ENCODE results near the gene PFDN6.

The PFDN6 gene

DNA sequence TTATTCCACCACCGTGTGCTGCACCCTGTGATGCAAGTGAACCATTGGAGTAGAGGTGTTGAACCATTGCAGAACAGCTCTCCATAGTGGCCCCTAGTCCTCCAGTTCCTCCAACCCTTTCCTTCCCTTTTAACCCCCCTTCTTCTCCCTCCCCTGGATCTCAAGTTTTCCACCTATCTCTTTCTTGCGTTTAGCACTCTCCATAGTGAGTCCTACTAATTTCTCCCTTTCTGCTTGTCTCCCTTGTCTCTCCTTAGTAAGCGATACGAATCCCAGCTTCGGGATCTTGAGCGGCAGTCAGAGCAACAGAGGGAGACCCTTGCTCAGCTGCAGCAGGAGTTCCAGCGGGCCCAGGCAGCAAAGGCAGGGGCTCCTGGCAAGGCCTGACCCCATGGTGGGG lies 1.1 kb downstream of the PFDN6 start:
- ATAC-seq (replicated peaks; ENCODE audit: extremely low read depth, poor library complexity, severe bottlenecking): no peak
- no peaks in the 10 kb centered on the region for H3K9me3 Mint-ChIP-seq
- no peaks in the 10 kb centered on the region for H3K27me3 Mint-ChIP-seq
- peak overlapping the region; percentile 94 for H3K4me3 Mint-ChIP-seq
- H3K36me3 Mint-ChIP-seq (ENCODE audit: insufficient read depth): peaks cover 25% of the 10 kb centered on the region
- DNase-seq (ENCODE audit: low spot score in 2 of 2): no peak
- H3K4me1 Mint-ChIP-seq: peaks cover 47% of the 10 kb centered on the region
- H3K27ac Mint-ChIP-seq (ENCODE audit: low read depth): no peak overlapping the region

DNA sequence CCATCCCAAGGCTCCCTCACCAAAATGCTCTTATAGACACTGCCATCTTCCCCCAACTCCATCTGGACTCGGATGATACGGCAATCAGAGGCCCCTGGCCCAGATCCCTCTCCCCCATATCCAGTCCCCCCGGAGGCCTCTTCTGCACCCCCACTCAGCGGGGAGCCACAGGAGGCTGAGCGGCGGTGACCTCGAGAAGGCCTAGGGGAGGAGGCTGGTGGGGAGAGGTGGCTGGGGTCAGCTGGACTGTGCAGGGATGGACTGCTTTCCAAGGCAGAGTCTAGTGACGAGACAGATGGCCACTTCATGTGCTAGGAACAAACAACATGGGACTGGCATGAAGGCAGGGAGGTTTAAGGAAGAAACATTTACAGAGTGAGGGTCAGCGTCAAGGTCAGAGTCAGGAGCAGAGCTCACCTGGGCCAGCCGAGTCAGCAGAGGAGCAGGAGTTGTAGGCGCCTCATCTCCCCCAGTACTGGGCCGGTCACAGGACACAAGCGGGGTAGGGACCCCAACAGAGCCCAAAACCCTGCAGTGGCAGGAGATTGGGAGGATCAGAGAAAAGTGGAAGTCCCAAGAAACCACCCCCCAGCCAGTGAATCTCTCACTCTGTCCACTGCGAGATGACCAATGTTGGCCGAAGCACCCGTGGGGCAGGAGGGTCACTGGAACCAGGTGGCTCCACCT lies 3.7 kb downstream of the PFDN6 start:
- no peaks in the 10 kb centered on the region for H3K9me3 Mint-ChIP-seq
- DNase-seq (ENCODE audit: low spot score in 2 of 2) (no peak), ATAC-seq (replicated peaks; ENCODE audit: extremely low read depth, poor library complexity, severe bottlenecking) (no peak)
- peaks cover 28% of the 10 kb centered on the region for H3K36me3 Mint-ChIP-seq (ENCODE audit: insufficient read depth)
- no peak overlapping the region for H3K27ac Mint-ChIP-seq (ENCODE audit: low read depth)
- peaks cover 51% of the 10 kb centered on the region for H3K4me1 Mint-ChIP-seq
- H3K4me3 Mint-ChIP-seq: no peak overlapping the region
- H3K27me3 Mint-ChIP-seq: no peaks in the 10 kb centered on the region

DNA sequence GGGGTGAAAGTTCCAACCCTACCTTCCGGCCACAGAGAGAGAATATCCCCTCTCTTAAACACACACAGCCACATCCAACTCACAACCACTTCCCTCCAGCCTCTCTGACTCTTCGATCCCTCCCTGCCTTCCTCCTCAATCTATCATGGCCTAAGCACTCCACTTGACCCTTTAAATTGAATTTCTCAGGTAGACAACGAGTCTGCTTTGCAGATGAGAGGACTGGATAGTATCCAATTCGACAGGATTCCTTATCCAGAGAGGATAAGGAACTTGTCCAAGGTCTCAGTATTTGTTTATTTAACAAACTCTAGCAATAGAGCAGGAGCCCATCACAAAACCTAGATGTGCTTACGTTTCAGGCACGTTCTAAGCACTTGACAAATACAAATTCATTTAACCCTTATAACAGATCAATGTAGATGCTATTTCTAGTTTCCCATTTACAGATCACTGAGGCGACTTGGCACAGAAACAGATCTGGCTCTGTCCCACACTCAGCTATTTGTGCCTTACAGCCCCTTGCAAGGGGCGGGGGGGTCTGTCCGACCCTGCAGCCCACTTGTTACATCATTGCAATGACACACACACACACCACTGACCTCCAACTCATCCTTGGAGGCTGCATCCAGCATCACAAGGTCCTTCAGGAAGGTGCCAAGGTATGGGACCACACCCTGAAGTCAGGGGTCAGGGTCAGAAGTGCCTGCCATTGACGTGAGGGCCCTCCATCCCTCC lies 4.9 kb downstream of the PFDN6 start:
- Mint-ChIP-seq H3K36me3 (ENCODE audit: insufficient read depth) (peaks cover 30% of the 10 kb centered on the region), H3K4me3 (no peak overlapping the region), H3K9me3 (no peaks in the 10 kb centered on the region), H3K27ac (ENCODE audit: low read depth) (no peak overlapping the region), H3K27me3 (no peaks in the 10 kb centered on the region), H3K4me1 (peaks cover 47% of the 10 kb centered on the region)
- DNase-seq (ENCODE audit: low spot score in 2 of 2): no peak
- ATAC-seq (replicated peaks; ENCODE audit: extremely low read depth, poor library complexity, severe bottlenecking): no peak

- no peaks in the 10 kb centered on the region for H3K27me3 Mint-ChIP-seq
- H3K27ac Mint-ChIP-seq (ENCODE audit: low read depth): peak overlapping the region; percentile 72
- peaks cover 41% of the 10 kb centered on the region for H3K4me1 Mint-ChIP-seq
- H3K4me3 Mint-ChIP-seq: peak overlapping the region; percentile 97
- H3K9me3 Mint-ChIP-seq: no peaks in the 10 kb centered on the region
- H3K36me3 Mint-ChIP-seq (ENCODE audit: insufficient read depth): peaks cover 36% of the 10 kb centered on the region
- DNase-seq (ENCODE audit: low spot score in 2 of 2) (no peak), ATAC-seq (replicated peaks; ENCODE audit: extremely low read depth, poor library complexity, severe bottlenecking) (no peak)
Measured at GRCh38 chr6:33295621-33296369, 6.4 kb downstream of the PFDN6 start.

DNA sequence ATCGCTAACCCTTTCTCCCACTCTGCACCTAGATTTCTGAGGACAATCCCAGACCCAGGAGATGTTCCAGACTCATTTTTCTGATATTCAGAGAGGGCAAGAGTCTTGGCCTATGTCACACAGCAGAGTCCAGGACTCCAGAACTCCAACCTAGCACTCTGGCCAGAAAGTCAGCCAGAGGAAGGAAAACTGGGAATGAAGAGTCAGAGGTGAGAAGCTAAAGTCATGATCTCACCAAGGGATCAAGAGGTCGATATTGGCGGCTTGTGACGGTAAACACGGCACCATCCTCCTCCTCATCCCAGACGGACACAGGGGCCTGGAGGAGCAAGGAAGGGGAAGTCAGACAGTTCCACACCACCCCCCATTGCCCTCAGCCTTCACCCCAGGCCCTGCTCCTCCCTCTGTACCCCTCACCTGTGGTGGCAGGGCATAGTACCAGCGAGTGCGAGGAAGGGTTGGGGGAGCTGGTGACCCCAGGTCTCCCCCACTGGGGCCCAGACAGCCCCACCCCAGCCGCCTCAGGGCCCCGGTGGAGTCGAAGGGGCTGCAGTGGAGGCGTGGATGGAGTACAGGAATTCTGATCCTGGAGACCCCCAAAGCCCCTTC lies 7.5 kb downstream of the PFDN6 start:
- Mint-ChIP-seq H3K27me3 (no peaks in the 10 kb centered on the region), H3K4me1 (peaks cover 47% of the 10 kb centered on the region), H3K9me3 (no peaks in the 10 kb centered on the region), H3K27ac (ENCODE audit: low read depth) (no peak overlapping the region), H3K36me3 (ENCODE audit: insufficient read depth) (peaks cover 43% of the 10 kb centered on the region), H3K4me3 (peak overlapping the region; percentile 97)
- ATAC-seq (replicated peaks; ENCODE audit: extremely low read depth, poor library complexity, severe bottlenecking): no peak
- DNase-seq (ENCODE audit: low spot score in 2 of 2): no peak

- Mint-ChIP-seq H3K27me3 (no peaks in the 10 kb centered on the region), H3K4me1 (peaks cover 47% of the 10 kb centered on the region), H3K4me3 (peak overlapping the region; percentile 97), H3K36me3 (ENCODE audit: insufficient read depth) (peaks cover 46% of the 10 kb centered on the region), H3K9me3 (no peaks in the 10 kb centered on the region), H3K27ac (ENCODE audit: low read depth) (peak overlapping the region; percentile 98)
- ATAC-seq (replicated peaks; ENCODE audit: extremely low read depth, poor library complexity, severe bottlenecking): no peak
- DNase-seq (ENCODE audit: low spot score in 2 of 2): no peak
Measured at GRCh38 chr6:33297406-33297955, 8.1 kb downstream of the PFDN6 start.

- ATAC-seq (replicated peaks; ENCODE audit: extremely low read depth, poor library complexity, severe bottlenecking): peak; percentile 0
- peak overlapping the region; percentile 97 for H3K4me3 Mint-ChIP-seq
- peak overlapping the region; percentile 98 for H3K27ac Mint-ChIP-seq (ENCODE audit: low read depth)
- H3K4me1 Mint-ChIP-seq: peaks cover 47% of the 10 kb centered on the region
- DNase-seq (ENCODE audit: low spot score in 2 of 2): peak in 1 of 2 donors; percentile 49
- H3K36me3 Mint-ChIP-seq (ENCODE audit: insufficient read depth): peaks cover 52% of the 10 kb centered on the region
- H3K27me3 Mint-ChIP-seq: no peaks in the 10 kb centered on the region
- H3K9me3 Mint-ChIP-seq: no peaks in the 10 kb centered on the region
Measured at GRCh38 chr6:33297956-33298772, 8.8 kb downstream of the PFDN6 start.

DNA sequence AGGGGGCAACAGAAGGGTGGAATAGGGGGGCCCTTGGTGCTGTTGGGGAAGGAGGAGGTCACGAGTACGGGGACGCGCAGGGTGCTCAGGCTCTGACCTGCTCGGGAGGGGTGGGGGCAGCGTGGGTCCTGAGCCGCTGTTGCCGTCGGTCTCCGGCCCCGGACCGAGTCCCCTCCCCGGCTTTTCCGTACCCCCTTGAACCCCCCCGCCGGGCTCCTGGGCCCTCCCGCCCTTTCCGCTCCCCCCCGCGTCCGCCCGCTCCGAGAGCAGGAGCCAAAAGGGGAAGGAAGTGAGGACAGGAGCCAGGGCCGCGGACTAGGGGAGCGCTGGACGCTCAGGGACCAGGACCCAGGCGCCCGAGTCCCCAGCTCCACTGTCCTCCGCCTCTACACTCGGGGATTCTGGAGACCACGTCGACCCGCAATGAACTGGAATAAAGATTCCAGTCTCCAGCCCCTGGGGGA lies 9.4 kb downstream of the PFDN6 start, which contains the start of gene RGL2:
RGL2 (minus strand) TSS at position 170 of the 464 bp plus-strand sequence. CDS start 332 bp downstream, outside the sequence.
- no peak for DNase-seq (ENCODE audit: low spot score in 2 of 2)
- Mint-ChIP-seq H3K9me3 (no peaks in the 10 kb centered on the region), H3K27me3 (no peaks in the 10 kb centered on the region), H3K4me1 (peaks cover 51% of the 10 kb centered on the region), H3K4me3 (peak within 1 kb of the TSS; percentile 97), H3K36me3 (ENCODE audit: insufficient read depth) (peaks cover 56% of the 10 kb centered on the region), H3K27ac (ENCODE audit: low read depth) (peak within 1 kb of the TSS; percentile 98)
- ATAC-seq (replicated peaks; ENCODE audit: extremely low read depth, poor library complexity, severe bottlenecking): peak; percentile 23

DNA sequence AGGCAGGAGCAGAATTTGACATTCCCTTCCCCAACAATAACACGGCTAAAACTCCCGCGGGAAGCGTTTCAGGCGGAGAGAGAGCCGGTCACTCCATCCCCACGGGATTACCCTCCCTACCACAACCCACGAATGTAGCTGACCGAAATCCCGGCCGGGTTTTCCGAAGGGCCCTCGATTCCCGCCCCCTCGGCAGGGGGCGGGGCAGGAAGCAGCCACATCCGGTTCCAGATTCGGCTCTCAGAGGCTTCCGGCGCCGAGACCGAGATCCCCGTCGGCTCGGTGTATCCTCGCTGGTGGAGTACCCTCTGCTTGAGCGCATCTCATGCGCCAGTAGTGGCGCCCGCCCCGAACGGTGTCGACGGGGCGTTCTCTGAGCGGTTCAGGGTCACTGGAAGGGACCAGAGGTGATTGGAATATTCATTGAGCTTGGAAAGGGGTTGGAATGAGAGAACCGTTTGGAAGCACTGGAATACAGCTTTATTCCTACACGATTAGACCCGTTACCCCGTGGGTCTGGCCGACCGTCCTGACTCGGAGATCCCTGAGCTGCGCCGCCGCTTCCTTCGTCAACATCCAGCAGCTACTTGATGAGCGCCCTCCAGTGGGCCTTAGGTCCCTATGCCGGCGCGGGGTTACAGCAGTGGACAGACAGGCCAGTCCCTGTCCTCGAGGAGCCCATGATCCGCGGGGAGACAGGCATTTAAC lies 10.0 kb downstream of the PFDN6 start:
- DNase-seq (ENCODE audit: low spot score in 2 of 2) (peak; percentile 90), ATAC-seq (replicated peaks; ENCODE audit: extremely low read depth, poor library complexity, severe bottlenecking) (peak; percentile 89)
- H3K9me3 Mint-ChIP-seq: no peaks in the 10 kb centered on the region
- H3K36me3 Mint-ChIP-seq (ENCODE audit: insufficient read depth): peaks cover 62% of the 10 kb centered on the region
- peak overlapping the region; percentile 98 for H3K27ac Mint-ChIP-seq (ENCODE audit: low read depth)
- peak overlapping the region; percentile 97 for H3K4me3 Mint-ChIP-seq
- H3K27me3 Mint-ChIP-seq: no peaks in the 10 kb centered on the region
- peaks cover 54% of the 10 kb centered on the region for H3K4me1 Mint-ChIP-seq

- peaks cover 76% of the 10 kb centered on the region for H3K36me3 Mint-ChIP-seq (ENCODE audit: insufficient read depth)
- peaks cover 65% of the 10 kb centered on the region for H3K4me1 Mint-ChIP-seq
- ATAC-seq (replicated peaks; ENCODE audit: extremely low read depth, poor library complexity, severe bottlenecking): no peak
Measured at GRCh38 chr6:33301877-33302276, 12.5 kb downstream of the PFDN6 start.

GRCh38 chr6:33304216-33304615 lies 14.8 kb downstream of the PFDN6 start:
- H3K27ac Mint-ChIP-seq (ENCODE audit: low read depth): no peak overlapping the region
- peaks cover 55% of the 10 kb centered on the region for H3K4me1 Mint-ChIP-seq

More at GRCh38 chr6:33301877-33302276, 12.5 kb downstream of the PFDN6 start:
- no peaks in the 10 kb centered on the region for H3K27me3 Mint-ChIP-seq
- peak overlapping the region; percentile 12 for H3K4me3 Mint-ChIP-seq
- peak overlapping the region; percentile 14 for H3K27ac Mint-ChIP-seq (ENCODE audit: low read depth)
- no peaks in the 10 kb centered on the region for H3K9me3 Mint-ChIP-seq
- no peak for DNase-seq (ENCODE audit: low spot score in 2 of 2)

More at GRCh38 chr6:33304216-33304615, 14.8 kb downstream of the PFDN6 start:
- H3K36me3 Mint-ChIP-seq (ENCODE audit: insufficient read depth): peaks cover 80% of the 10 kb centered on the region
- ATAC-seq (replicated peaks; ENCODE audit: extremely low read depth, poor library complexity, severe bottlenecking): no peak
- peak overlapping the region; percentile 5 for H3K4me3 Mint-ChIP-seq
- H3K9me3 Mint-ChIP-seq: no peaks in the 10 kb centered on the region
- no peaks in the 10 kb centered on the region for H3K27me3 Mint-ChIP-seq
- DNase-seq (ENCODE audit: low spot score in 2 of 2): no peak

Measured in central memory CD8-positive, alpha-beta T cell (primary cell).